HG03520 (cell line): ENCODE data around the gene PDSS1.

ENCODE experiments used
- ATAC-seq: cut with Tn5 transposase; IDR thresholded peaks from one replicate; pipeline ENCODE4 v1.9.1; 2021; ENCODE audit warnings: mild to moderate bottlenecking, moderate library complexity; ENCODE audit not compliant: unreplicated experiment

PDSS1 gene

GRCh38 chr10:26698909-26699308, 1.4 kb downstream of the PDSS1 start:
- ATAC-seq = no peak

- ATAC-seq = no peak
Measured at GRCh38 chr10:26699631-26700030, 2.1 kb downstream of the PDSS1 start.

GRCh38 chr10:26700884-26701630, 3.6 kb downstream of the PDSS1 start:
- ATAC-seq = no peak

GRCh38 chr10:26703096-26703495, 5.6 kb downstream of the PDSS1 start:
- ATAC-seq = no peak

- ATAC-seq = no peak
Measured at GRCh38 chr10:26703974-26704373, 6.5 kb downstream of the PDSS1 start.

GRCh38 chr10:26706206-26706605, 8.7 kb downstream of the PDSS1 start:
- no peak for ATAC-seq

GRCh38 chr10:26706936-26707335, 9.4 kb downstream of the PDSS1 start:
- ATAC-seq = no peak

GRCh38 chr10:26711324-26711723, 13.8 kb downstream of the PDSS1 start:
- no peak for ATAC-seq

- no peak for ATAC-seq
Measured at GRCh38 chr10:26714415-26715136, 17.1 kb downstream of the PDSS1 start.

- ATAC-seq = no peak
Measured at GRCh38 chr10:26715137-26715487, 17.6 kb downstream of the PDSS1 start.

GRCh38 chr10:26717476-26717875, 20.0 kb downstream of the PDSS1 start:
- no peak for ATAC-seq

- ATAC-seq = no peak
Measured at GRCh38 chr10:26721561-26721960, 24.1 kb downstream of the PDSS1 start.

GRCh38 chr10:26723016-26723415, 25.5 kb downstream of the PDSS1 start:
- ATAC-seq = no peak

GRCh38 chr10:26725837-26726727, 28.6 kb downstream of the PDSS1 start:
- no peak for ATAC-seq

- ATAC-seq = no peak
Measured at GRCh38 chr10:26727005-26727404, 29.5 kb downstream of the PDSS1 start.

- ATAC-seq = no peak
Measured at GRCh38 chr10:26728957-26729356, 31.5 kb downstream of the PDSS1 start.

- no peak for ATAC-seq
Measured at GRCh38 chr10:26729395-26729794, 31.9 kb downstream of the PDSS1 start.

GRCh38 chr10:26730552-26730951, 33.1 kb downstream of the PDSS1 start:
- no peak for ATAC-seq

- no peak for ATAC-seq
Measured at GRCh38 chr10:26733750-26734568, 36.5 kb downstream of the PDSS1 start.

GRCh38 chr10:26735435-26735834, 37.9 kb downstream of the PDSS1 start:
- ATAC-seq = no peak

- ATAC-seq = peak; percentile 73
Measured at GRCh38 chr10:26737730-26738129, 40.2 kb downstream of the PDSS1 start.
